HG02973 (cell line): ENCODE data around the gene TBC1D9B.
"Not testable (repeated sequence)": the region's sequence is repeated elsewhere in the genome, so short reads cannot be mapped to it uniquely, and the experiment has no call there.

Experiments
- ATAC-seq: cut with Tn5 transposase; IDR thresholded peaks from one replicate; pipeline ENCODE4 v1.9.1; 2021; ENCODE audit warnings: moderate library complexity; ENCODE audit not compliant: unreplicated experiment

TBC1D9B gene

DNA sequence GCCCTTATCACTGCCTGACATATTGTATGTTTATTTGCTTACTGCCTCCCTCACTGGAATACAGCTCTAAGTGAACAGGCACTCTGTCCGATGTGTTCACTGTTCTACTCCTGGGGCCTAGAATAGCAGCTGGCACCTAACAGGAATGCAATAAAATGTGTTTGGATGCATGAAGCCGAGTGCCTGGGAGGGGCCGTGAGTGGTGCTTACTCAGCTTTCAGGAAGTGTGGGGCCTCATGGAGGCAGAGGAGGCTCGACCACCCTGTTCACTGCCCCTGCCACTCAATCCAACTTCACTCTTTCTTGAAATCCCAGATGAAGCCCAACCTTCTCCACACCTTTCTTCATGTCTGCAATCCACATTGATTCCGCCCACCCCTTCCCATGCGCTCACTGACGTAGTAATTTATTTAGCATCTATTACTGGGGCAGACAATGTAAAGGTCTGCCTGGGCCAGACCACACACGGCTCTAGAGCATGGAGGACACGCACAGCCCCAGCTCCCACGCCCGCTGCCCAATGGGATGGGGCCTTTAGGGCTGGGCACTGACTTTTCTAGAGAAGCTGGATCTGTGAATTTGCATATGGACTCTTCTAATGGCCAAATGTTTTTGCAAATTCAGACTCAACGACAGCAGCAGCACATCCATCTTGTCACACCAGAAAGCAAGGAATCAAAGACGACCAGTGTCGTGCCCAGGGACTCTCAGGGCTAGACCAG is 21.3 kb downstream of the TBC1D9B start:
- ATAC-seq: no peak

DNA sequence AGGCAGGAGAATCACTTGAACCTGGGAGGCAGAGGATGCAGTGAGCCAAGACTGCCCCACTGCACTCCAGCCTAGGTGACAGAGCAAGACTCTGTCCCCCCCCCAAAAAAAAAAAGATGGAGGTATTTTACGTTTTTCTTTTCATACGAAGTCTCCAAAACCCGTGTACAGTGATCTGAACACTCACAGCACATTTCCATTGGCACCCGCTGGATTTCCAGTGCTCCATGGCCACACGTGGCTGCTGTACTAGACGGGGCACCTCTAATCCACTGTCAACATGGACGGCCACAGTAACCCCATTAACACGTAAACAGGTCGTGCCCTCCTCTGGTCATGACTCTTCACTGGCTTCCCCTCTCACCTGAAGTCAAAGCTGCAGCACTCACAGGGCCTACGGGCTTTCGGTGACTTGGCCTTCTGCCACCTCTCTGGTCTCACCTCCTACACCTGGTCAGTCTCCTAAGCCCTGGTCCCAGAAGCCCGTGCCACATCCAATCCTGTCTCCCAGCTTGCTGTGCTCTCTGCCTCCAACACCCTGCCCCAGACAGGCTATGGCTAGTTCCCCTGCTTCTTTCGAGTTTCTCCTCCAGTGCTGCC is 22.1 kb downstream of the TBC1D9B start:
- no peak for ATAC-seq

DNA sequence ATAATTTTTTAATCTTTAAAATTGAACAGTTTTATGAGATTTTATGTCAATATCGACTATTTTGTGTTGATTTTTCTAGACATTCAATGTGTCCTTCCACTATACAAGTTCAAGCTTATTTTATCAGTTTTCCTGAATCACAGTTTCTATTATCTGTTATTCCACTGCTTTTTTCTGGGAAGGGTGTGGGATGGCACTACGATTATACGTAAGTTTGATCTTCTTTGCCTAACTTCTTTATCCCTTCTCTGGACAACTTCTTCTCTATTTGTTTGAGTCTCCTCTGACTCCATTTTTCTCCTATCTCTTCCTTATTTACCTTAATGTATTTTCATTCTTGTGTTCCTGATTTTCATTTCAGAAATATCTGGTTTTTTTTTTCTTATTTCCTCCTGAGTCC is 24.5 kb downstream of the TBC1D9B start:
- ATAC-seq: no peak

DNA sequence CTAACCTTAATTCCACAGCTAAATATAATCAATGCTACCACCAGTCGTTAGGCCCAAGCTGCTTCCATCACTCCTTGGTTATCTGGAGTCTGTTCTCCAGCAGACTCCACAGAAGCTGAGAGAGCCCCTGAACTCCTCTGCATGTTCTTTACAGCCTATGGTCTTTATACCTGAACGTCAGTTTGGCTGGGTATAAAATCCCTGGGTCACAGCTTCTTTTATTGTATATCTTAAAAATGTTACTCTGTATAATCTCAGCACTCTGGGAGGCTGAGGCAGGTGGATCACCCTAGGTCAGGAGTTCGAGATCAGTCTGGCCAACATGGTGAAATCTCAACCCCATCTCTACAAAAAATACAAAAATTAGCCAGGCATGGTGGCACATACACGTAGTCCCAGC is 25.4 kb downstream of the TBC1D9B start:
- no peak for ATAC-seq

DNA sequence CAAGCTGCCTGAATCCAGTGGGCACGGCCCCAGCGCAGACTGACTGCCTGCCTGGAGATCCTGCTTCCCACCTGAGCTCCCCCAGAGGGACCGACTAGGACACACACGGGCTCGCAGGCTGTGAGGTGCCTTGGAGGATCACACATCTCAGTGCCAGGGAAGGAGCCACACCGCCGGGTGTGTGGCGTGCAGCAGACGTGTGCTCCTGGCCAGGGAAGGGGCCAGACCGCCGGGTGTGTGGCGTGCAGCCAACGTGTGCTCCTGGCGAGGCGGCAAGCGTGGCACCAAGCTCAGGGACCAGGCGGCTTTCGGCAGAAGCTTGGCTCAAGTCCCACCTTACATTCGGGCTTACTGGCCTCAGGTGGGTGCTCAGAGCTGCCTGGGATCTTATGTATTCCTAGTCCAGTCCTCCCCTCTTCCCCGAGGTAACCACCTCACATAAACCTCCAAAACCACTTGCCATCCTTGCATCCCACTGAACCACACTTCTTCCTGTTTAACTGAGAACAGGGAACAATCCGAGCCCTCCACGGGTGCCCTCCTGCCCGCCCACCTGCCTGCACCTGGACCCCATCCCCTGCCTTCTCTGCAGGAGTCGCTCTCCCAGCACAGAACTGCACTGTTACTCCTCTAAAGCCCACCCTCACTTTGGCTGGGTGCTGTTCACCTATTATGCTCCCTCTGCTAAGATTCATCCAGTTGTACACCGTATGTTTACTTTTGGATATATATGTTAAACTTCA is 26.7 kb downstream of the TBC1D9B start:
- no peak for ATAC-seq

DNA sequence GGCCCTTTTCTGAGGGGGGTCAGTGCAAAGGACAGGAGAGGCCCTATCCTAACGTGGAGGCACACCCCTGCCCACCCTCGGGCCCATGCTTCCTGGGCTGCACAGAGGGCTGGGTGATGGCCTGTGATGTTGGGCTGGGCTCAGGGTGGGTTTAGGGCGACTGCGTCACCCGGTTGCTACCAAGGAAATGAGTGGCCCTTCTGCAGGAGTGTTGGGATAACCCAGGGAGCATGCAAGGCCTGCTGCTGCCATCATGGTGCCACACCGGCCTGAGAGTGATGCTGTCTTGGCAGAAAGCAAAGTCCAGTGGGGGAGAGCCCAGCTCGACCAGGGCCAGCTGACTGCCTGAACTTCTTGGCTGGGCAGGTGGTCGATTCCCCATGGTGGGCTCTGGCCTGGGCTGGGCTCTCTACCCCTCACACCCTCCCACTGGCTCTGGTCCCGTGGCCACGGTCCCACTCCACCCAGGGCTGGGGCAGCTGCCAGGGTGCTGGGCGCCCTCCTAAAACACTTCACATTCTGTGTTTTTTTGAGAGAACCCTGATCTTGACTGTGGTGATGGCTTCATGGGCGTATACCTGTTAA is 27.5 kb downstream of the TBC1D9B start:
- no peak for ATAC-seq

DNA sequence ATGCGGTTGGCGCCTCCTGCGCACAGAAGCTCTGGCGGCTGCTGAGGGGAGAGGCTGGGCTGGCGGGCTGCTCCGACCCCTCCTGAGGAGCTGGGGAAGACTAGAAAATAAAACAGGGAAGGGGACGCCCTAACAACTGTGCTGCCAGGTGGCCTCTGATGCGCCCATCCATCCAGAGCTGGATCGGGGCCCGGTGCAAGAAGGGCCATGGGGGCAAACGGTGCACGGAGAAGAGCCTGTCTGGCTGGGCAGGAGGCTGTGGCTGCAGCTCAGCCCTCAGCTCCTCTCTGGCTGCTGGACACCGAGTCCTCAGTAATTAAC is 28.0 kb downstream of the TBC1D9B start:
- ATAC-seq: no peak

DNA sequence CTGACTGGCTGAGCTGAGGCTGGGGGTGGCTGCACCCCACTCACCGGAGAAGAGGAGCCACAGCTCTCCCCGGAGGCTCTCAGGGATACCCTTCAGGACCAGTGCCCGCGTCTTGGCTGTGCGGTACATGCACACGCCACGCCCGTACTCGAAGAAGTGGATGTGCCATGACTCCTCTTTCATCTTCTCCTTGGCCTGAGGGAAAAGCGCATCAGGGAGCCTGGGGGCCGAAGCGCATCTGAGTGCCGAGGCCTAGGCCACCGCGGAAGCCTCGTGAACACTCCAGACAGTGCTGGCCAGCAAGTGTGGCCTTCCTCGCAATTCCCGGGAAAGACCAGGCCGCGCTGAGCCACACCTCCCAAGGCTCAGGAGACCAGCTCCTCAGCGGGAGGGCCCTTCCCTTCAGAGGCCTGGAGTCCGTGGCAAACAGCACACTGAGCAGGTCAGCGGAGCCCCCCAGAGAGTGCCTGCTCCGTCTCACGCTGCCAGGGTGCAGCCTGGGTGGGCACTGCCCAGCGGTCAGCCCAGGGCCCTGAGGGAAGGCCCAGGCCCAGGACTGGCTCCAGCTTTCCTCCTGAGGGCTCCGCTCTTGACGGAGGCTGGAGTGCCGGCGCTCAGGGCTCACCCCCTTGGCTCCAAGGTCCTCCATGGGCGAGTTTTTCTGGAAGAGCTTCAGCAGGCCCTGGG is 28.6 kb downstream of the TBC1D9B start:
- ATAC-seq: no peak

DNA sequence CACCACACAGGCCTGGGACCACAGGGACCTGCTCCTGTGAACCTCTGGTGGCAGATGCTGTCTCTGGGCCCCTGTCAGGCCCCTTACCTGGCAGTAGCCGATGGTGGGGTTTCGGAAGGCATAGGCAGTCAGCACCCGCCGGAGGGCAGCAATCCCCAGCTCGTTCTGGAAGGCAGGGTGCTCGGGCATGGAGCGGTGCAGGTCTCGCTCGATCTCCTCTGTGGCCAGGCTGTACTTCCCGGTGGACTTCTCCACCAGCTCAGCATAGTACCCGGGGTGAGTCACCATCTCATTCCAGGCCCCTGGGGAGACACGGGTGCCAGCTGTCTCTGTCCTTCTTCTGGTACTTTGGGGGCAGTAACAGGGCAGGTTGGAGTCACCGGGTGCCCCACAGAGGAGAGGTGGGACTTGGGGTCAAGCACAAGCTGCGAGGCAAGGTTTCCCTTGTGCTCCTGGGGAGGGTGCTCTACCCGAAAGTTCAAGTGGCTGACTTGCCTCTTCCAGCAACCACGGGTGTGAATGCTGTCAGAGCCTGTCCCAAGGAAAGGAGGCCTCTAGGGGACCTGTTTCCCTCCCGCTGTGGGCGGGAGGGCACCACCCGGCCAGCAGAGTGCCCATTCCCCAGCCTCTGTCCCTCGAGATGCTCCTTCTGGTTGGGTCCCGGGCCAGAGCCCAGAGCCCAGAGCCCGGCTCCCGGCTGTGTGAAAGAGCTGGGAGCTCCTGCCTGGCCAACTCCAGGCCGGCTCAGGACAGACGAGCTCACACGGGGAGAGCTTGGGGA is 29.3 kb downstream of the TBC1D9B start:
- no peak for ATAC-seq

DNA sequence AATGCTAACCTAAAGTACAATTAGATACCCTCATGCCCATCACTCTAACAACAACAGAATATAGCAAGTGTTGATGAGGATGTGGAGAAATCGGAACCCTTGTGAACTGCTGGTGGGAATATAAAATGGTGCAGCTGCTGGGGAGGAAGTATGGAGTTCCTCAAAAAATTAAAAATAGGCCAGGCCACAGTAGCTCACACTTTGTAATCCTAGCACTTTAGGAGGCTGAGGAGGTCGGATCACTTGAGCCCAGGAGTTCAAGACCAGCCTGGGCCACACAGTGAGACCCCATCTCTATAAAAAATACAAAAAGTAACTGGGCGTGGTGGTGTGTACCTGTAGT is 31.1 kb downstream of the TBC1D9B start:
- no peak for ATAC-seq

DNA sequence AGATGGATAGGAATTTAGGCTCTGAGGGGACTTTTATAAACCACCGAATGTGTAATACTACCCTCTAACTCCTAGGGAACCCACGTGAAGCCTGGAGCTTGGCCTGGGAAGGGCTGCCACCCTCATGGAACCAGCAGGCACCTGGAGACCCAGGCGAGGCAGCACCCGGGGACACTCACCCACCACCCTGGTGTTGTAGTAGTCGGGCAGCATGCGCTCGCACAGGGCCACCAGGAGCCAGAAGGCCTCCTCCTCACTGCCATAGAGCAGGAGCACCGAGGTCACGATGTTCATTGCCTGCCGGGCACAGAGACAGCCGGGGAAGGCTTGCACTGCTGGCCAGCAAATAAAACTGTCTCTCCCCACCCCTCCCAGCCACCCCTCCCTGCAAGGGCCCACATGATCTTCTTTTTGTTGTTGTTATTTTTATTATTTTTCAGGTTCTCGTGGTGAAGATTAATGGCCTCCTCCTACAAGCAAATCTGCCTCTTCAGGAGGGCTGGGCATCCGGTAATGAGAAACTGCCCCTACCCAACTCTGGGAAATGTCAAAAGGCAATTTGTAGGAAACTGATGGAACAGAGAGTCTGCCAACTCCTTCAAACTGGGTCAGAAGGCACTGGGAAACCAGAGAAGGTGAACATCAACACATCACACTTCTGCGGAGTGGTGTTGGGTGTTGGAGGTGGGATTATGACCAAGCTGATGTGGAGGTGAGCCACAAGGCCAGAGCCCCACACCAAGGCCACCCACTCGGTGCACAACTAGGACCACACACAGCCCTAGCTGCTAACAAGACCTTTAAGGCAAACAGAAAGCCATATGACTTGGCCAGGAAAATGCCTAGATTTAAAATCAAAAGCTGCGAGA is 31.7 kb downstream of the TBC1D9B start:
- no peak for ATAC-seq

DNA sequence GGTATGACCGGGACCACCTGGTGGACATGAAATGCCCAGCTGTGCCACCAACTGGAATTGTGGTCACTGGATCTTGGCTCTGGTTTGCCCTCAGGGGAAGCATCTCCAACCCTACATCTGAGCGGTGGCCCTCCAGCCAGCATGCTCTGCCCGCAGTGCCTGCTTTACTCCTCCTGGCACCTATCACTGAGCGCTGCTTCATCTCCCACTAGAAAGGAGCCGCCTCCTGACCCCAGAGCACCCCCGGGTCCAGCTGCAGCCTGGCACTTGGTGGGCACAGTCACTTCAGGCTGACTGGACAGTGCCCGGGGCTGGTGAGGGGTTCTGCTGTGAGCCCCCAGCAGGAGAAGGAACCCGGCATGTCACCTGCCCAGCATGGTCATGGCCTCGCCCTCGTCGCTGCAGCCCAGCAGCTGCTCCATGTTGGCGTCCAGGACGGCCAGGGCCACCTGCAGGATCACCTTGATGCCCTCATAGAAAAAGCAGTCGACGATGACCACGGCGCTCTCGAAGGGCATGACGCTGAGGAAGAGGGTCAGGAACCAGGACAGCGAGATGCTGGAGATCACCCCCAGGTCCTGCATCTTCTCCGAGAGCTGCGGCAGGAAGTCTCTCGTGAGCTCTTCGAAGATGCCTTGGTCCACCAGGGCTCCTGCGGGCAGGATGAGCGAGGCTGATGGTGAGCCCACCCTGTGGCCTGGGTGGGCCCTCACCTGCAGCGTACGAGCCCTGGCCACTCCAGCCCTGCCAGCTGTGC is 33.0 kb downstream of the TBC1D9B start:
- ATAC-seq: no peak

DNA sequence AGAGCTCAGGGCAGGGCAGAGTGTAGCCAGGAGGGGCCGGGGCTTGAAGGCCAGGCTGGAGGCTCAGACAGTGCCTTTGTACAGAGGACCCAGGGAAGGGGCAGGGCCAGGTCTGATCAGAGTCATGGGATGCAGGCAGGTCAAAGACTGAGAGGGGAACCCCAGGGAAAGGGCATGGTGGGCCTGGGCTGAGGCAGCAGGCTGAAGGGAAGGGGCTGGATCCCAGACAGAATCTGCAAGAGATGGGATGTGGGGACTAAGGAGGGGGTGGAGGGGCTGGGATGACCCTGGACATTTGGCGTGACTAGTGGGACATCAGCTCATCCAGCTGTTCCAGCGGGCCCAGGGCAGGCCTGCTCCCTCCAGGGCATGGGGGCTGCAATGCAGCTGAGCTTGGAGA is 33.6 kb downstream of the TBC1D9B start:
- ATAC-seq: no peak

DNA sequence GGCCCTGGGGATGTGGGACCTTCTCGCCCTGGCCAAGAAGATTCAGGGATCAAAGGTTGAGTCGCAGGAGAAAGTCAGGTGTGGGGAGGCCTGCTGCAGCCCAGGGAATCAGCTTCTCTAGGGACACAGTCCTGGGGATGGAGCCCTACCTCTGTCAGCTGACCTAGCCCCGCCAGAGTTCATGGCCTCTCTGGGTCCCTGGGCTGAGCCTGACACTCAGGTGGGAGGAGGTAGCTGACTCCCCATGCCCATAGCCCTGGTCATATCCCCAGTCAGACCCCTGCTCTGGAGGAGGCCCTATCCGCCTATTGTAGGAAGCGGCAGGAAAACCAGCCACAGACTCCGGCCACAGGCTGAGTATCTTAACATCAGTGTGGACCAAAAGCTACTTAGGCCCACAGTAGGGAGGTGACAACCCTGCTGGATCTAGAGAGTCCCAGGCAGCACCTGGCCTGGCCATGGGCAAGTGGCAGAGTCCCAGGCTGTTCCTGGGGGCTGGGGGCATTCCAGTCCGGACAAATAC is 34.0 kb downstream of the TBC1D9B start:
- ATAC-seq: no peak

DNA sequence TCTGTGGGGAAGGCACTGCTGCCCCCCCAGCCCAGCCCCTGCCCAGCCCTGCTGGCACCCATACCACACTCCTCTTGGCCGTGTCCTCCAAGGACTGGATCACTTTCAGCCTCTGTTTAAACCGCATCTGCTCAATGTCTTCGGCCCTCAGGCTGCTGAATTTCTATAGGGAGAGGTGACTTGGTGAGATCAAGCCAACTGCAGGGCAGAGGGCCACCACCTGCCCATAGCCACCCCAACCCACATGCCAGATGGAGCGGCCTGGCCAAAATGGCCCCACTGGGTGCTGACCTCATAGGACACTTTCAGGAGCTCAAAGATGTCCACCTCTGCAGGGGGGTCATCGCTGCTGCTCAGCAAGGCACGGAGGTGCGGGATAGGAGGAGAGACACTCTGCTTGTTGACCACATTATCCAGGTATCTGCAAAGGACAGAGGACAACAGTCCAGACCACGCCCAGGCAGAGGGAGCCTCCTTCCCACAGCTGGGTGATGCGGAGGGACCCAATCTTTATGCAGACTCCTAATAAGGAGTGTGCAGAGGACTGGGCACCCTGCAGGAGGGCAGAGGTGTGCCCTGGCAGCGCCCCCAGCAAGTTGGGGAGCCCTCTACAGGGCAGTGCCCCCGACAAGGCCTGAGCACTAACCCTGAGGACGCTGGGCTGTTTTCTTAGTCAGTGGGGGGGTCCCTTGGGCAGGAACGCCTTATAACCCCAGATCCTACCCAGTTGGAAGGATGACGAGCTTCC is 34.7 kb downstream of the TBC1D9B start:
- no peak for ATAC-seq

DNA sequence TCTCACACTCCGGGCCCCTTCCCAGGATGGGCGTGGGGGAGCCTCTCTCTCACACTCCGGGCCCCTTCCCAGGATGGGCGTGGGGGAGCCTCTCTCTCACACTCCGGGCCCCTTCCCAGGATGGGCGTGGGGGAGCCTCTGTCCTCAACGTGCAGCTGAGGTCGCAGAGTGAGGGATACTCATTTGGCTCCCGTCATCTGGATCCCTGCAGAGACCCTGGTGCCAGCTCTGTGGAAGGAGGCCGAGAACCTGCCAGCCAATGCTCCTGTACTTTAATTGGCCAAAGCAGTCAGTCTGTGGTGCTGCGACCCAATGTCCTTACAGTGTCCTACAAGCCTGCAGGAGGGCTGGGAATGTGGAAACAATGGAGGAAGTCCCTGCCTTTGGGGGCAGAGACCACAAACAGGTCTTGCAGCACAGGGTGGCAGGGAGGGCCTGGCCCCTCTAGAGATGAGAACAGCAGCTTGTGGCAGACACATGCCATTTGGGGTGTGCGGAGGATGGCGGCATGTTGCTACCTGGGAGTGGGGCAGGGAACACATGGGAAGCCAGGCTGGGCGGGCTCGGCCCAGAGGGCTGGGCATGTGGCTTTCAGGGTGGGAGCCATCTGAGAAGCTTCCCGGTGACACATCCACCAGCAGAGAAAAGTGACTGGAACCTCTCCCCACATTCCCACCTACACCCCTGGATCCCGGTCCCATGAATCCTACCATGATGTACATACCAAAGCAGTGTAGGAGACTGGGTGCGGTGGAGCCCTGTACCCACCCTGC is 35.5 kb downstream of the TBC1D9B start:
- ATAC-seq: no peak

DNA sequence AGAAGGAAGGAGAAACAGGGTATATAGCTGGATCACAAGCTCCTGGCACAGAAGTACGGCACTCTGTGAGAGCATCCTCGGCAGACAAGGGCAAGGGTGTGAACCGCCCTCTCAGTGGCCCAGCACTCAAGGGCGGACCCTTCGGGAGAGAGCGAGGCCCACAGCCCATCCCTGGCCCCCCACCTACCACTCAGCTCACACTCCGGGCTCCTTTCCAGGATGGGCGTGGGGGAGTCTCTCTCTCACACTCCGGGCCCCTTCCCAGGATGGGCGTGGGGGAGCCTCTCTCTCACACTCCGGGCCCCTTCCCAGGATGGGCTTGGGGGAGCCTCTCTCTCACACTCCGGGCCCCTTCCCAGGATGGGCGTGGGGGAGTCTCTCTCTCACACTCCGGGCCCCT is 36.2 kb downstream of the TBC1D9B start:
- not testable (repeated sequence) for ATAC-seq
